Activated CD8-positive, alpha-beta T cell treated with anti-CD3 and anti-CD28 coated beads for 36 hours (primary cell): ENCODE data around the gene CDH24. TPM values are rescaled to one million over a fixed set of nuclear protein-coding genes. Genes with fewer than 3 reads are reported as not detected.

Experiments used
- ATAC-seq: fragments of 200-7000 bp; cut with Tn5 transposase; one replicate; pipeline ENCODE4 v1.10.0; 2021; ENCODE audit warnings: mild to moderate bottlenecking, moderate library complexity
- CTCF ChIA-PET: fragments of 350-600 bp; sonication (Branson Sonifier 250); formaldehyde crosslinking; loops from one replicate; lab custom pipeline; 2021; ENCODE audit warnings: antibody characterized with exemption; lab: Charles Lee
- POLR2A ChIA-PET: fragments of 350-600 bp; sonication (Branson Sonifier 250); formaldehyde crosslinking; loops from one replicate; lab custom pipeline; 2021; ENCODE audit warnings: antibody characterized with exemption; lab: Charles Lee
- DNase-seq: peaks from one replicate; pipeline ENCODE4 v3.0.0-alpha.2; 2020
- H3K27ac Mint-ChIP-seq: one replicate; pipeline ENCODE4 v1.8.0; 2021; ENCODE audit warnings: mild to moderate bottlenecking, mixed read lengths
- H3K27me3 Mint-ChIP-seq: one replicate; pipeline ENCODE4 v1.8.0; 2021; ENCODE audit warnings: mixed read lengths
- H3K36me3 Mint-ChIP-seq: one replicate; pipeline ENCODE4 v1.8.0; 2021; ENCODE audit warnings: low read depth, mixed read lengths
- H3K4me1 Mint-ChIP-seq: one replicate; pipeline ENCODE4 v1.8.0; 2021; ENCODE audit warnings: low read depth, mixed read lengths
- H3K4me3 Mint-ChIP-seq: one replicate; pipeline ENCODE4 v1.8.0; 2021; ENCODE audit warnings: mild to moderate bottlenecking, moderate library complexity, mixed read lengths
- H3K9me3 Mint-ChIP-seq: one replicate; pipeline ENCODE4 v1.8.0; 2021; ENCODE audit warnings: mixed read lengths
- intact Hi-C: fragments of 100-400 bp; cut with micrococcal nuclease; formaldehyde crosslinking; loops from one replicate; pipeline ENCODE4 v1.10.0; 2022
- total RNA-seq, 2 experiments: library from RNA; stranded (reverse); gene quantifications; one replicate each; pipeline ENCODE4 v1.2.3, GENCODE V29; 2021
- TF ChIP-seq, protein P1 (sequence below): fragments of 200-600 bp; IDR thresholded peaks from one replicate; pipeline ENCODE4 v1.8.0; 2022; ENCODE audit warnings: antibody characterized with exemption, mild to moderate bottlenecking

CDH24 gene
- total RNA-seq, 2 experiments from 2014 or later: 0.69 to 0.72 TPM

GRCh38 chr14:23066855-23067744 lies 9.8 kb upstream of the CDH24 start:
- Mint-ChIP-seq H3K27me3 (no peaks in the 10 kb centered on the region), H3K4me3 (no peak overlapping the region), H3K27ac (no peak overlapping the region), H3K36me3 (peaks cover 68% of the 10 kb centered on the region), H3K4me1 (peaks cover 34% of the 10 kb centered on the region), H3K9me3 (no peaks in the 10 kb centered on the region)
- POLR2A ChIA-PET: interaction anchor here (1.0 to 1.9 kb wide), 3 partner anchors 9 to 53 kb away, joined by 3 to 5 read pairs (median 4); no protein-coding TSS in a partner anchor
- CTCF ChIA-PET: interaction anchor here (1.0 to 12.3 kb wide), 16 partner anchors 7 to 119 kb away, joined by 3 to 196 read pairs (median 28); partner anchors contain the start of genes ACIN1, AJUBA, C14orf119 and CDH24
- TF ChIP-seq, protein P1, sequence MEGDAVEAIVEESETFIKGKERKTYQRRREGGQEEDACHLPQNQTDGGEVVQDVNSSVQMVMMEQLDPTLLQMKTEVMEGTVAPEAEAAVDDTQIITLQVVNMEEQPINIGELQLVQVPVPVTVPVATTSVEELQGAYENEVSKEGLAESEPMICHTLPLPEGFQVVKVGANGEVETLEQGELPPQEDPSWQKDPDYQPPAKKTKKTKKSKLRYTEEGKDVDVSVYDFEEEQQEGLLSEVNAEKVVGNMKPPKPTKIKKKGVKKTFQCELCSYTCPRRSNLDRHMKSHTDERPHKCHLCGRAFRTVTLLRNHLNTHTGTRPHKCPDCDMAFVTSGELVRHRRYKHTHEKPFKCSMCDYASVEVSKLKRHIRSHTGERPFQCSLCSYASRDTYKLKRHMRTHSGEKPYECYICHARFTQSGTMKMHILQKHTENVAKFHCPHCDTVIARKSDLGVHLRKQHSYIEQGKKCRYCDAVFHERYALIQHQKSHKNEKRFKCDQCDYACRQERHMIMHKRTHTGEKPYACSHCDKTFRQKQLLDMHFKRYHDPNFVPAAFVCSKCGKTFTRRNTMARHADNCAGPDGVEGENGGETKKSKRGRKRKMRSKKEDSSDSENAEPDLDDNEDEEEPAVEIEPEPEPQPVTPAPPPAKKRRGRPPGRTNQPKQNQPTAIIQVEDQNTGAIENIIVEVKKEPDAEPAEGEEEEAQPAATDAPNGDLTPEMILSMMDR: no peak
- DNase-seq: no peak
- intact Hi-C loops: no loop called here
- no peak for ATAC-seq

GRCh38 chr14:23066368-23066767 lies 9.0 kb upstream of the CDH24 start:
- Mint-ChIP-seq H3K4me3 (no peak overlapping the region), H3K27ac (no peak overlapping the region), H3K9me3 (no peaks in the 10 kb centered on the region), H3K4me1 (peaks cover 27% of the 10 kb centered on the region), H3K27me3 (no peaks in the 10 kb centered on the region), H3K36me3 (peaks cover 64% of the 10 kb centered on the region)
- DNase-seq: no peak
- CTCF ChIA-PET: interaction anchor here (1.0 to 16.5 kb wide), 9 partner anchors 8 to 119 kb away, joined by 3 to 201 read pairs (median 27); partner anchors contain the start of gene CDH24
- ATAC-seq: no peak
- intact Hi-C loops: no loop called here
- TF ChIP-seq, protein P1: no peak
- POLR2A ChIA-PET: interaction anchor here (1.0 kb wide), 1 partner anchor 8 kb away, joined by 3 read pairs; no protein-coding TSS in a partner anchor

GRCh38 chr14:23063601-23064000 lies 6.3 kb upstream of the CDH24 start:
- TF ChIP-seq, protein P1: no peak
- no peaks in the 10 kb centered on the region for H3K27me3 Mint-ChIP-seq
- CTCF ChIA-PET: interaction anchor here (1.8 to 16.5 kb wide), 5 partner anchors 11 to 91 kb away, joined by 5 to 518 read pairs (median 201); partner anchors contain the start of gene AJUBA
- H3K4me3 Mint-ChIP-seq: no peak overlapping the region
- intact Hi-C loops: no loop called here
- H3K9me3 Mint-ChIP-seq: no peaks in the 10 kb centered on the region
- H3K27ac Mint-ChIP-seq: no peak overlapping the region
- H3K4me1 Mint-ChIP-seq: peaks cover 11% of the 10 kb centered on the region
- no peak for DNase-seq
- POLR2A ChIA-PET: interaction anchor here (1.1 to 2.2 kb wide), 2 partner anchors 8 to 57 kb away, joined by 4 to 7 read pairs; no protein-coding TSS in a partner anchor
- H3K36me3 Mint-ChIP-seq: peaks cover 62% of the 10 kb centered on the region
- ATAC-seq: no peak

- TF ChIP-seq, protein P1: no peak
- no peaks in the 10 kb centered on the region for H3K27me3 Mint-ChIP-seq
- intact Hi-C loops: no loop called here
- no peak overlapping the region for H3K4me3 Mint-ChIP-seq
- DNase-seq: no peak
- no peak for ATAC-seq
- no peak overlapping the region for H3K27ac Mint-ChIP-seq
- ChIA-PET POLR2A (interaction anchor here (1.2 to 2.2 kb wide), 3 partner anchors 10 to 75 kb away, joined by 3 to 7 read pairs (median 5); no protein-coding TSS in a partner anchor), CTCF (interaction anchor here (1.1 to 16.5 kb wide), 8 partner anchors 10 to 89 kb away, joined by 3 to 518 read pairs (median 102); partner anchors contain the start of gene AJUBA)
- H3K9me3 Mint-ChIP-seq: no peaks in the 10 kb centered on the region
- peaks cover 55% of the 10 kb centered on the region for H3K36me3 Mint-ChIP-seq
- peaks cover 13% of the 10 kb centered on the region for H3K4me1 Mint-ChIP-seq
Measured at GRCh38 chr14:23062002-23062401, 4.7 kb upstream of the CDH24 start.
